SJCRH30 (cell line): ENCODE results near the gene SMAP2. TPM values are rescaled to one million over a fixed set of nuclear protein-coding genes. Genes with fewer than 3 reads are reported as not detected.
A peak's percentile ranks its signal among the peaks of the same experiment; 100 is the strongest.

Source experiments
- DNase-seq, 2 experiments: peaks; one replicate each; pipeline ENCODE4 v3.0.0-alpha.2; 2015 to 2020
- H3K27ac ChIP-seq: fragments of 250-450 bp; sonication (Bioruptor Pico); 2 replicates; pipeline ENCODE4 v1.5.1; 2020; ENCODE audit warnings: mild to moderate bottlenecking, moderate library complexity
- H3K27me3 ChIP-seq: fragments of 250-450 bp; sonication (Bioruptor Pico); 2 replicates; pipeline ENCODE4 v1.5.1; 2020; ENCODE audit warnings: mild to moderate bottlenecking, moderate library complexity
- H3K36me3 ChIP-seq: fragments of 250-450 bp; sonication (Bioruptor Pico); 2 replicates; pipeline ENCODE4 v1.5.1; 2020; ENCODE audit warnings: mild to moderate bottlenecking, moderate library complexity
- H3K4me1 ChIP-seq: fragments of 250-450 bp; sonication (Bioruptor Pico); 2 replicates; pipeline ENCODE4 v1.5.1; 2020; ENCODE audit warnings: mild to moderate bottlenecking, moderate library complexity
- H3K4me3 ChIP-seq: fragments of 250-450 bp; sonication (Bioruptor Pico); 2 replicates; pipeline ENCODE4 v1.5.1; 2020; ENCODE audit warnings: mild to moderate bottlenecking, moderate library complexity
- H3K9me3 ChIP-seq: fragments of 250-450 bp; sonication (Bioruptor Pico); replicated peaks from 2 replicates; pipeline ENCODE4 v1.5.1; 2020; ENCODE audit warnings: mild to moderate bottlenecking, moderate library complexity
- total RNA-seq: library from RNA; depleted of rRNA; stranded (reverse); fragments of >200 nt; shearing (Covaris generic); gene quantifications from 2 replicates; pipeline ENCODE4 v1.2.3, GENCODE V29; 2014

Gene SMAP2
- total RNA-seq, 1 experiment from 2014 or later, result 15.0 TPM

DNA sequence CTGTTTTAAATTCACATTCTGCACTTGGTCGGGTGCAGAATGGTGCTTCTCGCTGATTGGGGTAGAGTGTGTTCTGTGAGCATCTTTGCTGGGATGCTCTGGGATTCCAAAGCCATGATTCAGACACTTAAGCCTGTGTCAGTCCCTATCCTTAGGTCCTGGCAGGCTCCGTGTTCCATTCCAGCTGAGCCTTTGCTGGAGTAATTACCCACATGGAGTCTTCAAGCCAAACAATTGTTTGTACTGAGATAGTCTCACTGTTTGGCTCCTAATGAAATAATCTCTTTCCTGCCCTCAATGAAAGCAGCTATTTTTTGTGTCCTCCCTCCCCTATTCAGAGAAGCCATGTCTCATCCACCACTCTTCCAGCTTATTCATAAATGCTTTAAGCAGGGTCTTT, 18.7 kb downstream of the SMAP2 start:
- Histone ChIP-seq H3K27me3 (no peaks in the 10 kb centered on the region), H3K4me1 (no peaks in the 10 kb centered on the region), H3K4me3 (no peak overlapping the region), H3K9me3 (no peaks in the 10 kb centered on the region), H3K27ac (no peak overlapping the region), H3K36me3 (no peaks in the 10 kb centered on the region)
- no peak for DNase-seq

- Histone ChIP-seq H3K4me1 (no peaks in the 10 kb centered on the region), H3K27ac (no peak overlapping the region), H3K4me3 (no peak overlapping the region), H3K27me3 (no peaks in the 10 kb centered on the region), H3K36me3 (no peaks in the 10 kb centered on the region), H3K9me3 (no peaks in the 10 kb centered on the region)
- no peak for DNase-seq
Observed at GRCh38 chr1:40393173-40393572, 19.6 kb downstream of the SMAP2 start.

- no peak for DNase-seq
- Histone ChIP-seq H3K27ac (no peak overlapping the region), H3K36me3 (no peaks in the 10 kb centered on the region), H3K9me3 (0 out of 2 replicates have a peak, but pooled peaks cover 3% of the 10 kb centered on the region), H3K4me3 (no peak overlapping the region), H3K4me1 (no peaks in the 10 kb centered on the region), H3K27me3 (no peaks in the 10 kb centered on the region)
Observed at GRCh38 chr1:40394491-40395172, 21.1 kb downstream of the SMAP2 start.

DNA sequence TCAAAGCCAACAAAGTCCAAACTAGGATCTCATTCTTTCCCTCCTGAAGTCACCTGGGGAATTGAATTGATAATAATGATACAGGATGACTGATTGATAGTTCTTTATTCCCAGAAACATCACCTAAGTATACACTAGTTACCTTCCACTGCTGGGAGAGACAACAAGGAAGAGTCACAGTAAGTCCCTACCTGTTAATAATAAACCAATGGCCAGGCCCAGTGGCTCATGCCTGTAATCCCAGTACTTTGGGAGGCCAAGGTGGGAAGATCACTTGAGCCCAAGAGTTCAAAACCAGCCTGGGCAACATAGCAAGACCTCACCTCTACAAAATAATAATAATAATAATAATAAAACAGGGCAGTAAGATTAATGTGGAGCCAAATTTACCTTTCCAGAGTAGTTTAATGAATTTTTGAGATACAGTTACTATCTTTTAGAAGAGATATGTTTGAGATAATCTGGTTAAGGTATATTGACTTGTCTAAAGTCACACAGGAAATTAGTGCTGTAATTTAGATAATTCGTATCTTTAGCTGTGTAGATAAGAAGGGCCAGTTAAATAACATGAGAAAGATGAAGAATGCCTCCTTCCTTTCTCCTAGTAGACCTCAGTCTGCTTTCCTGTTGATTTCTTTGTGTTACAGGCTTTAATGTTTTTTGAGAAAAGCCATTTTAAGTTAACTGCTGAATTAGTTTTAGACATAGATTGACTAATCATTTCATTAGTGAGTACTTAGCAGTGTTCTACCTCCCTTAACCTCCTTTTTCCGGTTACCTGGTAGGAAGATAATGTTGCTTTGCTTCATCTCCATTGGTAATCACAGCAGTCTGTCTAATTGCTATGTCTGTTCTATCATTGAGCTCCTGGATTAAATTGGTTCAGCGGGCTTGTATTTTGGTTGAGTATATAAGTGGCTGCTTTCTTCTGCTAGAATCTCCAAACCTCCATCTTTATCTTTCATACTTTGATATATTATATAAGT, 22.0 kb downstream of the SMAP2 start:
- 0 out of 2 replicates have a peak, but pooled peaks cover 3% of the 10 kb centered on the region for H3K9me3 ChIP-seq
- DNase-seq, result no peak
- no peaks in the 10 kb centered on the region for H3K4me1 ChIP-seq
- no peaks in the 10 kb centered on the region for H3K36me3 ChIP-seq
- H3K27me3 ChIP-seq, result no peaks in the 10 kb centered on the region
- no peak overlapping the region for H3K27ac ChIP-seq
- H3K4me3 ChIP-seq, result no peak overlapping the region

DNA sequence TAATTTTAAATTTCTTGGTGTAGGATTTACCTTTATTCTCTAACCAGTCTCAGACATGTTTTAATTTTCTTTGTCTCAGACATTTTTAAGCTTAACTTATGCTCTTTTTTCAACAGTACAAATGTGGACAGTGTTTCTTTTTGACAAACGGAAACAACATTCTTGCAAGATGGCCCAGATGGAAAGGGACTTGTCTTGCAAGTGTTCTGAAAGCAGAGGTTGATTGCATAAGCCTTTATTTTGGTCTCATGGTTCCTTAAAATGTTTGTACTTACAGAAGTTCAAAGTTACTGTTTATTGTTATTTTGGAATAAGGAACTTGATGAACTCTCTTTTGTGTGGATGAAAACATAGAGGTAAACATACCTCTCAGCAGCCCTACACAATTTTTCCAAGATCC, 22.9 kb downstream of the SMAP2 start:
- Histone ChIP-seq H3K36me3 (no peaks in the 10 kb centered on the region), H3K9me3 (0 out of 2 replicates have a peak, but pooled peaks cover 3% of the 10 kb centered on the region), H3K4me1 (no peaks in the 10 kb centered on the region), H3K27ac (no peak overlapping the region), H3K4me3 (no peak overlapping the region), H3K27me3 (no peaks in the 10 kb centered on the region)
- no peak for DNase-seq

DNA sequence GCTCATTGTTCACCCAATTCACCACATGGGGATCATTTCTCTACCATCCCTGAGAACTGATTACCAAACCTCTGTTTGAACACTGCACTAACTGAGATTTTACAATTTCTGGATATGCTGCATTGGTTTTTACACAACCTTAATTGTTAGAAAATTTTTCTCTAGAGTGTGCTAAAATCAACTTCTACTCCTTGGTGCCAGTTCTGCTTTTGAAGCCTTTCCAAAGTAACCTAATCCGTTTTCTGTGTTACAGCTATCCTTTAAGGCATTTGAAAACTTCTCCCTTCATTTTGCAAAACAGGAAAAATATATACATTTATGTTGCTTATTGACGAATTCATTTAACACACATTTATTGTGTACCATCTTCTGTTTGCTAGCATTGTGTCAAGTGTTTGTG, 23.7 kb downstream of the SMAP2 start:
- Histone ChIP-seq H3K36me3 (no peaks in the 10 kb centered on the region), H3K9me3 (0 out of 2 replicates have a peak, but pooled peaks cover 3% of the 10 kb centered on the region), H3K4me3 (no peak overlapping the region), H3K4me1 (no peaks in the 10 kb centered on the region), H3K27me3 (no peaks in the 10 kb centered on the region), H3K27ac (no peak overlapping the region)
- DNase-seq, result no peak

DNA sequence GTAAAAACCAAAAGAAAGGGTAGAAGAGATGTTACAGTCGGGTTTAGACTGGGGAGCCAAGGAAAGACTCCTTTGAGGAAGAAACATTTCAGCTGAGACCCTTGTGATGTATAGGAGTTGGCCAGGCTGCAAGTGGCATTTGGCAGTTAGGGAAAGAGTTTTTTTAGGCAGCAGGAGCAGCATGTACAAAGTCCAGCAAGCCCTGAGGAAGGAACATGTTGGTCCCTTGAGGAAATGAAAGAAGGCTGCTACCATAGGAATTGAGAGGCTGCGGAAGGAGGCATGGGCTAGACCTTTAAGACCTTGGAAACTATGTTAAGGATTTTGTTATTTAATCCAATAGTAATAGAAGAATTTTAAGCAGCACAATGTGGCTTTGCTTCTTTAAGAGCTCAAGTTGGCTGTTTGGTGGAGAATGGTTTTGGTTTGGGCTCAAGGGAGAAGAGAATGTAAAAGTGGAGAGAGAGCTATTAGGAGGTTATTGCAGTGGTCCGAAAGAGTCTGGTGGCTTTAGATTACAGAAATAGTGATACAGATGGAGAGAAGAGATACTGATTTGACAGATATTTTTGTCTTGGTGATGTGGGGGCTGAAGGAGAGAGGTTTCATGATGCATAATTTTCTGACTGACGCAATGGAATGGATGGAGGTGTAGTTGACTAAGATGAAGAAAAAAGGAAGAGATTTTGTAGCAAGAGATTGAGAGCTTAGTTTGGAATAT, 26.6 kb downstream of the SMAP2 start:
- Histone ChIP-seq H3K27ac (no peak overlapping the region), H3K36me3 (no peaks in the 10 kb centered on the region), H3K4me3 (no peak overlapping the region), H3K9me3 (0 out of 2 replicates have a peak, but pooled peaks cover 3% of the 10 kb centered on the region), H3K4me1 (no peaks in the 10 kb centered on the region), H3K27me3 (no peaks in the 10 kb centered on the region)
- no peak for DNase-seq

- Histone ChIP-seq H3K4me3 (no peak overlapping the region), H3K9me3 (0 out of 2 replicates have a peak, but pooled peaks cover 3% of the 10 kb centered on the region), H3K4me1 (no peaks in the 10 kb centered on the region), H3K27me3 (no peaks in the 10 kb centered on the region), H3K36me3 (no peaks in the 10 kb centered on the region), H3K27ac (no peak overlapping the region)
- no peak for DNase-seq
Observed at GRCh38 chr1:40401473-40402201, 28.1 kb downstream of the SMAP2 start.

- H3K27me3 ChIP-seq, result no peaks in the 10 kb centered on the region
Observed at GRCh38 chr1:40404670-40405462, 31.3 kb downstream of the SMAP2 start.

GRCh38 chr1:40405812-40406211, 32.3 kb downstream of the SMAP2 start:
- Histone ChIP-seq H3K27ac (no peak overlapping the region), H3K4me1 (no peaks in the 10 kb centered on the region), H3K36me3 (no peaks in the 10 kb centered on the region), H3K9me3 (no peaks in the 10 kb centered on the region), H3K4me3 (no peak overlapping the region), H3K27me3 (no peaks in the 10 kb centered on the region)
- DNase-seq, result no peak

More at GRCh38 chr1:40404670-40405462, 31.3 kb downstream of the SMAP2 start:
- no peaks in the 10 kb centered on the region for H3K4me1 ChIP-seq
- no peak overlapping the region for H3K27ac ChIP-seq
- no peaks in the 10 kb centered on the region for H3K9me3 ChIP-seq
- no peak overlapping the region for H3K4me3 ChIP-seq
- no peaks in the 10 kb centered on the region for H3K36me3 ChIP-seq
- peak; percentile 22 to 82 for DNase-seq

DNA sequence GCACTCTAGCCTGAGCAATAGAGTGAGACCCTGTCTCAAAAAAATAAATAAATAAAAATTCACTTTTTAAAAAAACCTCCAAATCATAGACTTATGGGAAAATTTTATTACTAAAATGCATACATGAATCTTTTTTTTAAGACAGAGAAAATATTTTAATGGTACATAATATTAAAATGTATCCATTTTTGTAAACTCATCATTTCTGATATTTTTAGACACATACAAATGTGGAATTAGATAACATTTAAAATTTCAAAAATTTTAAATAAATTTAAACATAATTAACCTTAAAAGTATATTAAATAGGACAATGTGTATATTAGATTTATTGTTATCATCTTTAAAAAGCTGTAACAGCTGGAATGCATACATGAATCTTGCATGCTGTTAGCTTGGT, 33.9 kb downstream of the SMAP2 start:
- H3K27me3 ChIP-seq, result no peaks in the 10 kb centered on the region
- DNase-seq, result no peak
- H3K36me3 ChIP-seq, result no peaks in the 10 kb centered on the region
- no peak overlapping the region for H3K4me3 ChIP-seq
- no peak overlapping the region for H3K27ac ChIP-seq
- no peaks in the 10 kb centered on the region for H3K4me1 ChIP-seq
- H3K9me3 ChIP-seq, result no peaks in the 10 kb centered on the region

DNA sequence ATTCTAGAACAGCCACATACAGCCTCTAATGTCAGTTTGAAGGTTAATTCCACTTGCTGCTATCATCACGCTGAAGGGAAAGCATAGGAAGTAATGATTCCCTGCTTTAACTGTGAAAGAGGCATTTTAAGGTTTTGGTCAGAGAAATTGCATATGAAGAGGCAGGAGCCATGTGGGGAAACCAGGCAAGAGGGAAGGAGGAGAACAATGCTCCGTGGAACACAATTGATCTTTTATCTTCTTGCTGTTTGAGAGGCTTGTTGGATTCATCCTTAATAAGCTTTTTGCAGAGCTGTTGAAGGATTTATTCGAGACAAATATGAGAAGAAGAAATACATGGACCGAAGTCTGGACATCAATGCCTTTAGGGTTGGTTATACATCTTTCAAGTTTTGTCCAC, 35.9 kb downstream of the SMAP2 start:
- DNase-seq, result no peak
- Histone ChIP-seq H3K9me3 (no peaks in the 10 kb centered on the region), H3K36me3 (no peaks in the 10 kb centered on the region), H3K27ac (no peak overlapping the region), H3K4me1 (no peaks in the 10 kb centered on the region), H3K4me3 (no peak overlapping the region), H3K27me3 (no peaks in the 10 kb centered on the region)

DNA sequence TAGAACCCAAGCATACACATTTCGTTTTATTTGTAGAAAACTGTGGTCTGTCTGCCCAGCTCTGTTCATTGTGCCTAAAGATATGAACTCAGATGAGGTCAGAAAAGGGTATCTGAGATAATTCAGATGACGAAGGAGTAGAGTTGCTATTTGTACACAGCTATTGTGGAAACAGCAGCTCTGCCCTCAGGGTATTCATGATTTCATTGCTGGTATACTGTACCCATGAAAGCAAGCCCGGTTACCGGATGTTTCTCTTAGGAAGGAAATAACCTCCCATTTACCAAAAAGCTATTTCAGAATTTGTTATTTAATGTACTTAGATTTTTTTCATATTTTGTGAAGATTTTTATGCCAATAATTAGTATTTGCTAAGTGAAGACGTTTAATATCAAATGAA, 37.8 kb downstream of the SMAP2 start:
- Histone ChIP-seq H3K27me3 (no peaks in the 10 kb centered on the region), H3K27ac (no peak overlapping the region), H3K9me3 (no peaks in the 10 kb centered on the region), H3K4me3 (no peak overlapping the region), H3K4me1 (no peaks in the 10 kb centered on the region), H3K36me3 (peaks cover 3% of the 10 kb centered on the region; the same call in 1 of the 2 replicates)
- no peak for DNase-seq
